Measurements from ENCODE around the gene XXYLT1.

GRCh38 chr3:195209847-195210265, 61.1 kb downstream of the XXYLT1 start:
- no peak for TF ChIP-seq HDGF (IDR thresholded peaks at IDR 0.05; ENCODE audit: borderline replicate concordance)
- TF ChIP-seq ARNT (IDR thresholded peaks at IDR 0.05), result no peak
- no peak for TF ChIP-seq CTBP1 (IDR thresholded peaks at IDR 0.05; ENCODE audit: borderline replicate concordance)
- TF ChIP-seq SP1 (IDR thresholded peaks at IDR 0.05), result no peak
- no peak for TF ChIP-seq FOXM1 (IDR thresholded peaks at IDR 0.05; ENCODE audit: borderline replicate concordance)
- TF ChIP-seq TARDBP (IDR thresholded peaks at IDR 0.05), result no peak
- TF ChIP-seq, protein P1, sequence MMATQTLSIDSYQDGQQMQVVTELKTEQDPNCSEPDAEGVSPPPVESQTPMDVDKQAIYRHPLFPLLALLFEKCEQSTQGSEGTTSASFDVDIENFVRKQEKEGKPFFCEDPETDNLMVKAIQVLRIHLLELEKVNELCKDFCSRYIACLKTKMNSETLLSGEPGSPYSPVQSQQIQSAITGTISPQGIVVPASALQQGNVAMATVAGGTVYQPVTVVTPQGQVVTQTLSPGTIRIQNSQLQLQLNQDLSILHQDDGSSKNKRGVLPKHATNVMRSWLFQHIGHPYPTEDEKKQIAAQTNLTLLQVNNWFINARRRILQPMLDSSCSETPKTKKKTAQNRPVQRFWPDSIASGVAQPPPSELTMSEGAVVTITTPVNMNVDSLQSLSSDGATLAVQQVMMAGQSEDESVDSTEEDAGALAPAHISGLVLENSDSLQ (IDR thresholded peaks at IDR 0.05), result no peak
- TF ChIP-seq FOXA1 (IDR thresholded peaks at IDR 0.05), result no peak
- no peak for TF ChIP-seq BHLHE40 (IDR thresholded peaks at IDR 0.05; ENCODE audit: borderline replicate concordance)

All from HEK293T (cell line).